Pericardium fibroblast (primary cell): ENCODE measurements around the gene GINM1. TPM values are rescaled to one million over a fixed set of nuclear protein-coding genes. Genes with fewer than 3 reads are reported as not detected.

Experiments used
- total RNA-seq: library from RNA; depleted of rRNA; stranded (reverse); fragments of >200 nt; gene quantifications from 2 replicates; pipeline ENCODE4 v1.2.3, GENCODE V29; 2015

The GINM1 gene
- total RNA-seq: 42.8 and 53.8 TPM in 2 replicates

DNA sequence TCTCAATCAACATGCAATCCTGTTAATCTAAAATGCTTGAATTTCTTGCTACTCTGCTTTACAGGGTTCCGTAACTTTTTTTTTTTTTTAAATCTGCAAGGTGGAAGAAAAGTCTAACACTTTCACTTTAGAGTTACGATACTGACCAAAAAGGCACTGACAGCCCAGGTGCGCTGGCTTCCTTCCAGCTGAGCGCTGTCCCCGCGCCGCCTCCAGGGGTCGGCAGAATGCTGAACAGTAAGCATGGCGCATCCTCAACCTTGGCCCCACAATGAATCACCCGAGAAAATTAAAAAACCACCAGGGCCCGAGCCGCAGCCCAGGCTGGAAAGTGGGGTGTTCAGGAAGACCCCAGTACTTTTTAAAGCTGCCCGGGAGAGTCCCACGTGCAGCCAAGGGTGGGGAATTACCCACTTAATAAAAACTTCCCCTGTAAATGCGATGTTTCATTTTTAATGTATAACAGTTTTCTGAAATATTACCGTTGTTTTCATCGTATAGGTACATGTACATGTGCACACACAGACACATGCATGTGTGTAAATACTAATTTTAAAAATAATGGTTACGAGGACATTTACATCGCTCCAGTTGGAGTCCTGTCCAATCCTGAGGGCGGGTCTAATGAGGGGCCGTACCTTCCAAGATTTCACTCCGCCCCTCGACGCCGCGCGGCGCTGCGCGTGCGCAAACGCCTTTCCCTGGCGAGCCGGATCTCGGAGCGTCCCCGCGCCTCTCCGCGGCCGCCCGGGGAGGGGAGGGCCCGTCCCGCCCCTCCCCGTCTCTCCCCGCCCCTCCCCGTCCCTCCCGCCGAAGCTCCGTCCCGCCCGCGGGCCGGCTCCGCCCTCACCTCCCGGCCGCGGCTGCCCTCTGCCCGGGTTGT, at the start of gene GINM1:
GINM1 (plus strand) TSS at position 849 of the 883 bp plus-strand sequence. CDS start 40 bp downstream, outside the sequence.

DNA sequence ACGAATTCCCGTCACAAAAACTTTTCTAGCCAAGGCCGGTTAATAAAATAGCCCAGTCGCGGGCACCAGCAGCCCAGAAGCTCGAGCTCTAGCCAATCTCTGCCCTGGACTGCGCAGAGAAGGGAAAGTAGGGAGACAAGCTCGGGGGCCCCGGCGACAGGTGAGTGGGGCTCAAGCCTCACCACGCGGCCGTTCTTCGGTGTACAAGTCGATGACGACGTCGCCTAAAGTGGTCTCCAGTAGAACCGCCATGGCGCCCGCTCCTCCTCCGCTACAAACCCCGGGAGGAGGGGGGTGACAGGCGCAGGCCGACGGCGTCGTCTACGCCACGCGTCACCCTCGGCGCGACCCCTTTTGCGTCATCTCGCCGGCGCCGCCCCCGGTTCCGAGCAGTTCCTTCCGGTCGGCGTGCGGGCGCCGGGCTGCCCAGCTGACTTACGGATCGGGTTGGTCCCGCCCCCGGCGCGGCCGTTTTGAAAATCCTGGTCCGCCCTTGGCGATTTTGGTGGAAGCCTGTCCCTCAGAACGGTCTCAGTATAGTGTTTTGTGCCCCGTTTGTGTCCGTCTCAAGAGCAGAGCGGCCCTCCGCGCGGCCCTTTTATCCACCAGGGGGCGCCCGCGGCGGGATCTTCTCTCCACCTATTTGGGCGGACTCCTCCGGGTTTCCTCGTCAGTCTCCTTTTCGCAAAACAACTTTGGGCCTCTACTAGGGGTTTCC, 20.3 kb upstream of the GINM1 start, which contains the start of gene PPIL4:
PPIL4 (minus strand) TSS at position 290 of the 718 bp plus-strand sequence; CDS start at position 252, 38 bp downstream.

Other genes starting within 250 kb of the GINM1 start
- gene TAB2, start 248.7 kb upstream of the GINM1 start, total RNA-seq: 14.8 and 24.3 TPM in 2 replicates
- gene SUMO4, start 166.1 kb upstream of the GINM1 start, total RNA-seq: 3.2 TPM in 1 of 2 replicates, not detected in the other
- gene ZC3H12D, start 81.4 kb upstream of the GINM1 start, total RNA-seq: 0.12 TPM in 1 of 2 replicates, not detected in the other
- 17.9 and 23.9 TPM in 2 replicates for gene PPIL4, start 20.3 kb upstream of the GINM1 start, total RNA-seq
- gene KATNA1, start 82.3 kb downstream of the GINM1 start, total RNA-seq: 16.8 and 20.1 TPM in 2 replicates
- 6.9 and 14.6 TPM in 2 replicates for gene LATS1, start 151.7 kb downstream of the GINM1 start, total RNA-seq
- 9.2 and 13.2 TPM in 2 replicates for gene NUP43, start 180.2 kb downstream of the GINM1 start, total RNA-seq
- 61.8 and 88.1 TPM in 2 replicates for gene PCMT1, start 183.4 kb downstream of the GINM1 start, total RNA-seq